GM21723 (cell line): ENCODE measurements around the gene PLCB1.
"Not testable (repeated sequence)": the region's sequence is repeated elsewhere in the genome, so short reads cannot be mapped to it uniquely, and the experiment has no call there.

Experiments
- ATAC-seq: cut with Tn5 transposase; IDR thresholded peaks from one replicate; pipeline ENCODE4 v1.9.1; 2021; ENCODE audit warnings: mild to moderate bottlenecking, moderate library complexity; ENCODE audit not compliant: unreplicated experiment

PLCB1 gene

DNA sequence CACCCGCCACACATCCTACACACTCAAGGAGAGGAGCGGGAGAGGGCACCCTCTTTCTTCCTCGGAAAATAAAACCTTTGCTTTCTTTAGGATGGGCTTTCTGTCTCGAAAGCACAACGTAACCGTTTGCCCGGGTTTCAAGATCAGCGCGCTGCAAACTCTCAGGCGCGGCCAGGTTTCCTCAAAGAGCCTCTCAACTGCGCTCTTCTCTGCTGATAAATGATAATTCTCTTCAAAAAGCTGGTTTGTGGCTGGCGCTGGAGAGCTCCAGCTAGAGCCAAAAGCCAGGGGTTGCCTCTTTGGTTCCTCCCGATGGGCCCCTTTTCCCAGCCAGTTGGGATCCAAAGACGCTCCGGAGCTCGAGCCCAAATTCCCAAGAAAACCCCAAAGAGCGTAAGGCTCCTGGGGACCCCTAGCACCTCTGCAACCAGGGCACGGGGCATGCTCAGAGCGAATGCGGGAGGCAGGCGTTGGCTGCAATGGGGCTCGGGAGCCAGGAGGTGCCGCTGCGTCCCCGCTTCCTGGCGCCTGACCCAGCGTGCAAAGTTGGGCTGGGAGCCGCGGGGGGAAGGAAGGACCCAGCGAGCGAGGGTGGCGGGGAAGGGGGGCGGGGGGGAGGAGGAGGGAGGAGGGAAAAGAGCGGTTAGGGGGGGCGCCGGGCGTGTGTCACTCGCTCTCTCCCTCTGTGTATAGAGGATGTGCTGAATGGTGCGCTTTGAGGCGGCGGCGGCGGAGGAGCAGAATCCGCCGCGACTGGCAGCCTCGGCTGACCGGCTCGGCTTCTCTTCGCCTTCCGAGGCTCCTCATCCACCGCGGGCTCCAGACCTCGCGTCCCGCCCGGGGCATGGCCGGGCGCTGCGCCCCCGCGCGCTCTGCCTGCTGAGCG, at the start of gene PLCB1:
PLCB1 (plus strand) TSS at position 669 of the 886 bp plus-strand sequence. CDS start 386 bp downstream, outside the sequence.
- peak; percentile 88 for ATAC-seq

DNA sequence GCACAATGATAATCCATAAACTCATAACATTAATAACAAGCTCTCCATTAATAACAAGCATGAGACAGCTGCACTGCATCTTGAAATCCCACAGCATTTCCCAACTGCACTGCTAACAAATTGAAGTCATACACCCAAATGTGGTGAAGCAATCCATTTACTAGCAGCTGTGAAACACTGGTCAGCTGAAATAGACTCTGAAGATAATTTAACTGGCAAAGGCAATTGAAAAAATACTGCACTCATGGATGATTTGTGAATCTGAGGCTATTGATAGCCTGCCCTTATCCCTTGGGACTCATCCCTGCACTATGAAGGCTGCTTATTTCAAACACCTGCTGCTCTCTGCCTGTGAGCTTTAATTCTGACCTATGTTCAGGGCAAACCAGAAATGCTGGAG, 49.1 kb upstream of the PLCB1 start:
- no peak for ATAC-seq

DNA sequence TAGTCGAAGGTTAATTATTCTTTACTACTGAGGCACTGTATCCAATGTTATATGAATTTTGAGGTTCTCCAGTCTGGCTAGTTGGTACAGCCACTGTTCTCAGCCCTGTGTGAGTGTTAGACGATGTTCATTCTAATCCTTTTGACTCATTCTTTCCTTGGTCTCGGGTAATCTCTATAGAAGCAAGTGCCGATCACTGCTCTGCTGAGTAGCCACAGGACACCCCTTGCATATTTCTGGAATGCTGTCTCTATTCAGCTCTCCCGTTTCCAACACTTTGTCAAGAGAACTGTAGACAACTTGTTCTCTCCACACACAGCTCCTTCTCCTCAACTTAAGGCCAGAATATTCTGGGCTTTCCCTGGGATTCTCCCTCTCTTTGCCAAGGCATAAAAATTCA, 42.4 kb upstream of the PLCB1 start:
- ATAC-seq = no peak

DNA sequence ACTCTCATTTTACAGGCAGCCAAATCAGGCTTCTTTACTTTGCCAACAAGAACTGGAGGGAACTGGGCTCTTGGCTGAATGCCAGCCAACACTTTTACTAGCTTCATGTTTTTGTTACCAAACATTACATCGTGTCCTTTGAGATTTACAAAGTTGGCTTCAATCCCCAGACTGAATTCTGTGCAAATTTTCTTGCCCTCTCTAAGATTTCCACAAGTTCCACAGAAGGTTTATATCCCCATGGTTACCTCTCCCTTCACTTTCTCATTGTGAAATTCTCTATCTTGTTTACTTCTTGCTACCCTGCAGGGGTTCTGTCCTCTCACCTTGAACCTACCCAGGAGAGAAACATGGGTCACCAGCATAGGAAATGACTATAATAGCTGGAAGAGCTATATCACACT, 37.6 kb upstream of the PLCB1 start:
- no peak for ATAC-seq

DNA sequence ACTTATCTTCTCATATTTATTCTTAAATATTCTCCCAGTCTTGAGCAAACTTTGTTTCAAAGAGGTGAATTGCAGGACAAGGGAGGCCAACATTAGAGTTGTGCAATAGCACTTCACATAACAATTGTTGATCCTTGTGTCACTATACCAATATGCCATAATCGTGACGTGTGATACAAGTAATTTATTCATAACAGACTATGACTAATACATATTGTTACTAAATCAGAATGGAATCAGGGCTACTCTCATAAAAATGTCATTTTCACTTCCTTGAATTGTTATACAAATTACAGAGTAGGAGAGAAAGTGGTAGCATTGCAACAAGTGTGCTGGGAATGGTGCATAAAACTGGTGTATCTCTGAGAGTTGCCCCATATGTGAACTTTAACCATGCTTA, 37.2 kb upstream of the PLCB1 start:
- no peak for ATAC-seq

DNA sequence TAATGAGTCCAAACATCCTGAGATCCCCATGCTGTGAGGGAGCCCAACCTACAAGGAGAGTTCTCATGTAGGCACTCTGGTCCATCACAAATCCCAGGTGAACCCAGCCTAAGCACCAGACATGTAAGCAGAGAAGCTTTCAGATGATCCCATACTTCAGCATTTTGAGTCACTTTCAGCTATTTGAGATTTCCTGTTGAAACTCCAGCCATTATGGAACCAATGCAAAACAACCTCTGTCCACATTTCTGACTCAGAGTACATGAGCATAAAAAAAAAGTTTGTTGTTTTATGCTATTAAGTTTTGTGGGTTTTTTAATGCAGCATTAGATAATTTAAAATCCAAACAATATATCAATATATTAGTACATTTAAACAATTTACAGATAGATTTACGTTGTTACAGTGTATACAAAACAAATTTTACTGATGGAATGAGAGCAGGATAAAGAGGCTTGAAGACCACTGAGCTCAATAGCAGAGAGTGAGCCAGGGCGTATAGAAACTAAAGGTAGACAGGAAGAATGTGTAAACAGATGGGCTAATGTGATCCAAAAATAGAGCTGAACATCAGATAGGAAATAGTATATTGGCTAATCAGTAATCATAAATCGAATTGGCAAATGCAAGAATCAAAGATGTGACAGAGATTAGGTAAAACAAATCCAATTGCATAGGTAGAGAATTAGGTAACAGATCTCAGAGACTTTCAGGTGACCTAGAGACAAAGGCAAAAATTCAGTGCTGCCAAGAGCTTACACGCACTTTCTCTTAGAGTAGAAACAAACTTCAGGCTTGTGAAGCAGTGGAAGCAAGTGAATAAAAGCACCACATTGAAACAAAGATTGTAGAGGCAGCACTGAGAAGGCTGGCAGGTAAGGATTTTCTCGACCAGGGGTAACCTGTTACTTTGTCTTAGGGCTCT, 36.2 kb upstream of the PLCB1 start:
- ATAC-seq = no peak

DNA sequence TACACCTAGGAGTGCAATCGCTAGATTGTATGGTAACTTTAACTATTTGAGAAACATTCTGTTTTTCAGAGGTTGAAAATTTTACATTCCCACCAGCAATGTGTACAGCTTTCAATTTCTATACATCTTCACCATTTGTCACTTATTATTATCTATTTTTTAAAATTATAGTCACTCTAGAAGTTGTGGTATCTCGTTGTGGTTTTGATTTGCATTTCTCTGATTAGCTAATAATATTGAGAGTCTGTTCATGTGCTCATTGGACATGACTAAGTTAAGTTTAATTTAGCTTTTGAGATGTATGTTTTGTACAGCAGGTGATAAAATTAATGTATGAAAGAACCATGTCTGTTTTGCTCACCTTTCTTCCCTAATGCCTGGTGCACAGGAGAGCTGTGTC, 34.8 kb upstream of the PLCB1 start:
- no peak for ATAC-seq

DNA sequence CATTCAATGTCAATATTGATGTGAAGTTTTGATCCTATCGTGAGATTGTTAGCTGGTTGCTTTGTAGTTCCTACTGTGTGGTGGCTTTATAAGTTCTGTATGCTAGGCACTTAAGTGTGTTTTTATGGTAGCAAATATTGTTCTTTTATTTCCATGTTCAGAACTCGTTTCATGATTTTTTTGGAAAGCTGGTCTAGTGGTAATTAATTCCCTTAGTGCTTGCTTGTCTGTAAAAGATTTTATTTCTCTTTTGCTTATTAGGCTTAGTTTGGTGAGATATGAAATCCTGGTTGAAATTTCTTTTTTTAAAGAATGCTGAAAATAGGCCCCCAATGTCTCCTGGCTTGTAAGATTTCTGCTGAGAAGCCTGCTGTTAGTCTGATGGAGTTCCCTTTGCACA, 27.8 kb upstream of the PLCB1 start:
- no peak for ATAC-seq

DNA sequence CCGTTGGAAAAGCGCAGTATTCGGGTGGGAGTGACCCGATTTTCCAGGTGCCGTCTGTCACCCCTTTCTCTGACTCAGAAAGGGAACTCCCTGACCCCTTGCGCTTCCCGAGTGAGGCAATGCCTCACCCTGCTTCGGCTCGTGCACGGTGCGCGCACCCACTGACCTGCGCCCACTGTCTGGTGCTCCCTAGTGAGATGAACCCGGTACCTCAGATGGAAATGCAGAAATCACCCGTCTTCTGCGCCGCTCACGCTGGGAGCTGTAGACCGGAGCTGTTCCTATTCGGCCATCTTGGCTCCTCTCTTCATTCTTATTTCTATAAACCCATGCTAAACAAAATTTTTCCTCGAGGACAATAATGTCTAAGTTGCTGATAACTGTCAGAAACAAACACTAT, 17.5 kb upstream of the PLCB1 start:
- ATAC-seq = not testable (repeated sequence)

DNA sequence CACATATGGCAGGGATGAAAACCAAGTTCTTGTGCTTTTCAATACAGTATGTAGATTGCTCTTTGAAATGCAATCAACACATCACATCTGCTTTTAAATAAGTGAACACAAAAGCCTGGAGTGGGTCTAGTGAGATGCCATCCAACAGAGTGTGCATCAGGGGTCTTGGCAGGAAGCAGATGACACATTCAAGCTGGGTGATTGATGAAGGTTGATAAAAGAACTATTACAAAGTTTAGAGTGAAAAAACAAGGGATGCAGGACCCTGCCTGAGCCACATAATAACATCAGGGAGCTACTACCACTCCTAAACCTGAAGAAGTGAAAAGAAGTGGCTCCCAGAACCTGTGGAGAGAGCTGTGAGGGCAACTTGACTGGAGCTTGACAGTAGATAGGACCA, 16.6 kb upstream of the PLCB1 start:
- ATAC-seq = no peak

DNA sequence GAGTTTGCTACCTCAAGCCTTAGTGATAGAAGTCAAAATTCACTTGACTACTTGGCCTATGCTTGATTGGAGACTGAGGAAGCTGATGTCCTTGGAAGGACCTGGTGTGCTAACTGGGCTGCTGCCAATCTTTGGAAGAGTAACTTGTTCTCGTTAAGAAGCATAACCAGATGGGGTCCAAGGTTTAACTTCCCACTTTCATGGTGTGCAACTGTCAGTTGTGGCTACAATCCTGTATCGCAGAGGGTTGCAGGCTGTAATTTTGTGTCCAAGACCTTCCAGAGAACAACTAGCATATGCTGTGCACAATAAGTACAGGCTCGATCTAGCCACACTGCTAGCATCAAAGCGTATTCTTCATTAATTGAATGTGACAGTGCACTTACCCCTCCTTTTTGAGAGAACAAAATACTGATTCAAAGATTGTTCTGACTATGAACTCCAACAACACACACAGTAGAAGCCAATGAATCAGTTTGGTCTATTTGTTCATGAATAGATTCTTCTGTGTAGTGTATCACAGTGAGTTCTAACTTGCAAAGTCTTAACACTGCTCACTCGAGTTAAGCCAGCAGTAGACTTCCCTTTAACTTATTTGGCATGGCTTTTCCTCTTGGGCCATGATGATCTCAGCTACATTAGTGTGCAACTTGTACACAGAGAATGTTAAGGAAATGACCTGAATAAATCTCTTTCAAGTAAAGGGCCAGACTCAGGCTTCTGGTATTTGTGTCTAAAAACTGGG, 15.8 kb upstream of the PLCB1 start:
- no peak for ATAC-seq

DNA sequence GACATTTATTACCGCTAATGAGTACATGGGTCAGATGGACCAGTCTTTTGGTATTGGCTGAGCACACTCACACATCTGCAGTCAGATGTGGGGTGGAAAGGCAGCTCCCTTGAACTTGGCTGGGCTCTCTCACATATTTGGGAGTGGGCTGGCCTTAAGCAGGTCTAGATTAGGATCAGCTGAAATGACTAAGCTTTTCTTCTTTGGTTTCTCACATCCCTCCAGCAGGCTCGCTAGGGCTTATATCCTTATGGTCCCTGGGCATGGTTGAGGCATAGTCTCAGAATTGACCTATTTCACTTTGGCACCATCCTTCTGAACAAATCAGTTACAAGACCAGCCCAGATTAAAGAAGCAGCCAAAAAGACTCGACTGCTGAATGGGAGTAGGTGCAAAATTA, 14.4 kb upstream of the PLCB1 start:
- ATAC-seq = no peak

DNA sequence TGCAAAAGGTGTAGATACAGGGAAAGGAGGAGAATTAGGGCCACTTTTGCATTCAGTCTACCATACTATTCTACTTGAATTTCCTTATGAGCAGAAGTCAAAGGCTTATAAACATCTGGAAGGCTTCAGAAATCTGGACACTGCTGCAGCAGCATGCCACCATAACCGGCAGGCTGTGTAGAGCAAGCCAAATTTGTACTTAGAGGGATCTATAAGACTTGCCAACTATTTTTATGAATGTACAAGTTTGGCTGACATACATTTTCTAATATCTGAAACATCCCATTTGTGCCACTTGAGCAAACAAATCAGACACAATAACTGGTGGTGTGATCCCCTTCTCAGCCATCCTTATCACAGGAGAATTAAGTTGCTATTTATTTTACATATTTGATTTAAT, 14.0 kb upstream of the PLCB1 start:
- ATAC-seq = no peak

DNA sequence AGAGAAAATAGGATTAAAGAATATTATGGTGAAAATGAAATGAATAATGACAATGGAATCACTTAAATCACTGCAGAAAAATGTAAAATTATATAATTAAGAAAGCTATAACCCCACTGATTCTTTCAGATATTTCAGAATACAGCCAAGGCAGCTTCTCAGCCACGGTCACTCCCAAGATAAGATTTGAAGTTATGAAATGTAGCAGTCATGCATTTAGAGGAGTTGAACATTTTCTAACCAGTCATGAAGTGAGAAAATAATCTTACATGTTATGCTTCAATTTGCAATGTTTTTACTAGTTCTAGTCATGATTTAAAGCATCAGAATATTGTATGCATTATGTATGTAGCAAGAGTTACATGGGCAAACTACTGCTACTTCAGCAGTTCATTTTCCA, 13.3 kb upstream of the PLCB1 start:
- no peak for ATAC-seq

DNA sequence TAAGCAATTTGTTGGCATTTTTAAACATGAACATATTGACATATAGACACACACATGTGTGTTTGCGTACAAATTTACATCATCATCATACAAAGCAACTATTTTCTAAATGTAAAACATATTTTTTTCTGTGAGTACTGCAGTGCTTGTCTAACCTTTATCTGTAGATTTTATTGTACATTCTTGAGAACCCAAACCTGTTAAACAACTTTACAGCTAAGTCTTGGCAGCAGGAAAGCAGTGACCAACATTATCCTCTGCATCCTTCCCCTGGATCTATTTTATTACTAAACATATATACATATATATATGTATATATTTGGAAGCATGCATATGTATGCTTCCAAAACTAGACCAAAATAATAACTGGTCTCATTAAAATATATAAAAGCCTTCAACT, 10.4 kb upstream of the PLCB1 start:
- ATAC-seq = no peak

DNA sequence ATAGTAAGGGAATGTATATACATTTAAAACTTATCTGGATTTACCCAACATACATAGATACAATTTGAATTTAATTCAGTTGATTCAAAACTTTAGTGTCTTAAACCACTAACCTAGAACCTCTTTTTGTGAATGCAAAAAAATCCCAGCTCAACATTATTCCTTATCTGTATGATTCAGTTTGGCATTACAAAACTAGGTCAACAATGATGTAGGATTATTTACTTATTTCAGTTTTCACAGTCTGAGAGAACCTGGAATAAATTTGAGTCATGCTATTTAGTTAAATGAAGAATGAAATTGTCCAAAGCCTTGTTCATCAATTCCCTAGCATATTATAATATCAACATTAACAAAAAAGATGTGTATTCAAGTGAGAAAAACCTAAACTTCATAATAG, 7.4 kb upstream of the PLCB1 start:
- no peak for ATAC-seq

DNA sequence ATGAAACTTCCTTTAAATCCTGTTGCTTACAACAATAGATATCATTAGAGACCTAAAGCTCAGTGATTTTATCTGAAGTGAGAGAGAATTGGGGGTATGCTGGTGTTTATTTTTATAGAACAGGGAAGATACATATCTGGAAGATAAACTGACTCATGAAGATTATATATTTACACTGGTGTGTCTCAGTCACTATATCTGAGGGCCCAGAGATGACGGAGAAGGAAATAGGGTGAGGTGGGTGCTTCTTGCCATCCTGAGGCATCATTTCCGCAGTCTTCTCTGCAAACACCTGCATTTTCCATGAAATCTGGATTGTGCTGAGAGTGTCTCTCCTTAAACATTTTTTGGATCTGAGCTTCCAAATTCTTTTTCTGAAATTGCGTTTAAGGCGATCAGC, 5.9 kb upstream of the PLCB1 start:
- no peak for ATAC-seq

DNA sequence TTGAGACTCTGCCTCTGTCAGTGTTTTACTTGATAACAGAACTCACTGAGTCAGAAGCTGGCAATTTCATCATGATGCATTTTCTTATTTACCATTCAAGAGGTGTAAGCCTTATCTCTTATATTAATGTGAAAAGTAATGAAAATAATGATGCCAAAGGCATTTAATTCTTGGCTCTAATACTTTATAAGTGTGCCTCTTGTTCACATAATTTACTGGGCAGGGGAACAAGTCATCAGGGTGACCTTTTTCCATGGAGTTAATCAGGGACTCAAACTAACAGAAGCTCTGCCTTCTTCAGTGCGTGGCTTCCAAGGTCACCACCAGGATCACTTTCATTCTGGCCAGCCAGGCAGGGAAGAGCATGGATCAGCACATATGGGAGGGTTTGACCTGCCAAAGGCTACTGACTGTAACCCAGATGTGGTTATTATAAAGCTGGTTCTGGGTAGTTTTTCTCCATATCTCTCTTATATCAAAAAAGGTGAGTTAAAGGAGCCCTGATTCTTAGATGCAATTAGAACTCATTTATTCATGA, 5.2 kb upstream of the PLCB1 start:
- no peak for ATAC-seq

DNA sequence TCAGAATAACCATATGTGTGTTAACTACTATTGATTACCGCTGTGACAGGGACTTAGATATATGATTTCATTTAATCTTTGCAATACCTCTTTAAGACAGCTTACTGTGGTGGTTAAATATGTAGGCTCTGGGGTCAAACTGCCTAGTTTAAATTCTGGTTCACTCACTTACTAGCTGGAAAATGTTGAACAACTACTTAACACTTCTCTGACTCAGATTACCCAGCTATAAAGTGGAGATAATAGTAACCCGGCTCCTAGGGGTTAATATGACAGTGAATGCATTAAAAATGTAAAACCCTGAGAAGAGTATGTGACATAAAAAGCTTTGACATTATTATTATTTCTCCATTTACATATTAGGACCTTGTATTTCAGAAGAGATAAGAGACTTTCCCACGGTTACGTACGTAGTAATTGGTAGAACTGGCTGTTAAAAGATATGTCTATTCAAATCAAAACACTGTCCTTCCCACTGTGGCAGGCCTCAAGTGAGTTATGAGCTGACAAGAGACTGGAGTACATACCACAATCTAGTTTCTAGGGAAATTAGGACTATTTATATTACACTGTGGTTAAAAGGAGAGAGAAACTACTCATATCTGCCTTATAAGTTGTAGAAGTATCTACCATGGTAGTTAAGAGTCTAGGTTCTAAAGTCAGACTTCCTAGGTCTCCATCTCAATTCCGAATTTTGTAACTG, 4.4 kb upstream of the PLCB1 start:
- peak; percentile 68 for ATAC-seq

DNA sequence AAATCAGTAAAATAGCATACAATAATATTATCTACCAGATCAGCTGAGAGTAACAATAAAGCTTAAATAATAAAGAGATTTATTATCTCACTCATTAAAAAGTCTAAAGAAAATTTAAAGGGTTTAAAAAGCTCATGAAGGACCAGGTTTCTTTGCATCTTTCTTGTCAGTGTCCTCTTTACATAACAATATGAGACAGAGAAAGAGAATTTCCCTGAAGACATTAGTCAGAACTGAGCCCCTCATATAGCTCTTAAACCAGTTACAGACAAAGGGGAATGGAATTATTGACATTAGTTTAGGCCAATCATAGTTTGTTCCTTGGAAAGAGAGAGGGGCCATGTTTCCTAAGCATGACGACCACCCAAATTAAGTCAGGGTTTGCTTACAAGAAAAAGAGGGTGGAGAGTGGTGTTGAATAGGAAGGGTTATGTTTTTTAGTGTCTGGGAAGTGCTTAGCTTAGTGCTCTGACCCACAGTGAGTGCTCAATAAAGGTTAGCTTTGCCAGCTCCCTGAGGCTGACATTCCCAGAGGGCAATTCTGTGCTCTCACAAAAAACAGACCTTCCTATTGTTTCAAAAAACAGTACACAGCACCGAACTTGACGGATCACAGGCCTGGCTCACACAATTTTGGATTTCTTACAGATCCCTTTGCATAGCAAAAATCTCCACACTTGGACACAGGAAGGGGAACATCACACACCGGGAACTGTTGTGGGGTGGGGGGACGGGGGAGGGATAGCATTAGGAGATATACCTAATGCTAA, 3.6 kb upstream of the PLCB1 start:
- ATAC-seq = no peak
